Activated naive CD4-positive, alpha-beta T cell treated with anti-CD3 and anti-CD28 coated beads for 36 hours (primary cell): Measurements from ENCODE around the gene SORD. TPM values are rescaled to one million over a fixed set of nuclear protein-coding genes. Genes with fewer than 3 reads are reported as not detected.
"Not testable (repeated sequence)": the region's sequence is repeated elsewhere in the genome, so short reads cannot be mapped to it uniquely, and the experiment has no call there.

Experiments used
- CTCF ChIA-PET: fragments of 350-600 bp; sonication (Branson Sonifier 250); formaldehyde crosslinking; loops from one replicate; lab custom pipeline; 2021; ENCODE audit warnings: antibody characterized with exemption; lab: Charles Lee
- DNase-seq: peaks from one replicate; pipeline ENCODE4 v3.0.0-alpha.2; 2020
- H3K27ac Mint-ChIP-seq: one replicate; pipeline ENCODE4 v1.8.0; 2021; ENCODE audit warnings: mild to moderate bottlenecking, mixed read lengths
- H3K27me3 Mint-ChIP-seq: one replicate; pipeline ENCODE4 v1.8.0; 2021; ENCODE audit warnings: low read depth, mixed read lengths
- H3K36me3 Mint-ChIP-seq: one replicate; pipeline ENCODE4 v1.8.0; 2021; ENCODE audit warnings: low read depth, mixed read lengths
- H3K4me1 Mint-ChIP-seq: one replicate; pipeline ENCODE4 v1.8.0; 2021; ENCODE audit warnings: low read depth, mixed read lengths
- H3K4me3 Mint-ChIP-seq: one replicate; pipeline ENCODE4 v1.8.0; 2021; ENCODE audit warnings: mild to moderate bottlenecking, moderate library complexity, mixed read lengths
- H3K9me3 Mint-ChIP-seq: one replicate; pipeline ENCODE4 v1.8.0; 2021; ENCODE audit warnings: mixed read lengths
- intact Hi-C: fragments of 100-400 bp; cut with micrococcal nuclease; formaldehyde crosslinking; loops from one replicate; pipeline ENCODE4 v1.15.1; 2023
- total RNA-seq, 2 experiments: library from RNA; stranded (reverse); gene quantifications; one replicate each; pipeline ENCODE4 v1.2.3, GENCODE V29; 2021

SORD gene
- 10 to 100 TPM; 23.1 to 23.8 TPM for total RNA-seq

DNA sequence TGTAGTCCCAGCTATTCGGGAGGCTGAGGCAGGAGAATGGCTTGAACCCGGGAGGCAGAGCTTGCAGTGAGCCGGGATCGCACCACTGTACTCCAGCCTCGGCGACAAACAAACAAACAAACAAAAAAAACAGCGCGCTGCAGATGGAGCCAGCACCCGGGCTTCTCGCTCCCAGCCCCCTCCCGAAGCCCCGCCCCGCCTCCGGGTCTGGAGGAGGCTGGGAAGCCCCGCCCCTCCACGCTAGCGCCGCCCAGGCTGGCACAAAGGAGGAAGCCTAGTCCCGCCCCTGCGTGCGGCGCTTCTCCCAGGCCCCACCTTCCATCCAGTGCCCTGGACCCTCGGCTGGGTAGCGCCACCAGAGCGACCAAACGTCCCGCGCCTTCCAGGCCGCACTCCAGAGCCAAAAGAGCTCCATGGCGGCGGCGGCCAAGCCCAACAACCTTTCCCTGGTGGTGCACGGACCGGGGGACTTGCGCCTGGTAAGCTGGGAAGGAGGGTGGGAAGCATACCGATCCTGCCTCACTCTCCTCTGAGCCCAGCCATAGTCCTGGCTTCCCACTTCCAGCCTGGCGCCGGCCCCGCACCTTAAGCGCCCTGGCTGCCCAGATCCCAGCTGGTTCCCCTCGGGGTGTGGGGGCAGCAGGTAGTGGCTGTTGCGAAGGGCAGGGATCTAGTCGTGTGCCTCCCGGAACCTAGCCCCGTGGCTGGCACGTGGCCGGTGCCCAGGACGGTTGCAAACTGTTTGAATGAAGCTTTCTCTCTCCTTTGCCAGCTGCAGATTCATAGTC lies at the start of gene SORD:
Gene SORD, plus strand, starts transcription at position 325 of the 788 bp plus-strand sequence. Its CDS starts 89 bp downstream, at position 414.
- Mint-ChIP-seq H3K36me3 (no peaks in the 10 kb centered on the region), H3K4me3 (peak within 1 kb of the TSS; percentile 83), H3K27ac (peak within 1 kb of the TSS; percentile 46), H3K27me3 (peaks cover 7% of the 10 kb centered on the region), H3K4me1 (peaks cover 14% of the 10 kb centered on the region), H3K9me3 (no peaks in the 10 kb centered on the region)
- CTCF ChIA-PET: interaction anchor here (0.6 to 1.5 kb wide), 3 partner anchors 14 to 444 kb away, joined by 3 to 5 read pairs (median 4); no protein-coding TSS in a partner anchor
- peak; percentile 94 for DNase-seq
- intact Hi-C loops: loop anchor here (5.0 to 10.0 kb wide), 4 partner anchors 94 to 448 kb away; partner anchors contain the start of gene SPG11

DNA sequence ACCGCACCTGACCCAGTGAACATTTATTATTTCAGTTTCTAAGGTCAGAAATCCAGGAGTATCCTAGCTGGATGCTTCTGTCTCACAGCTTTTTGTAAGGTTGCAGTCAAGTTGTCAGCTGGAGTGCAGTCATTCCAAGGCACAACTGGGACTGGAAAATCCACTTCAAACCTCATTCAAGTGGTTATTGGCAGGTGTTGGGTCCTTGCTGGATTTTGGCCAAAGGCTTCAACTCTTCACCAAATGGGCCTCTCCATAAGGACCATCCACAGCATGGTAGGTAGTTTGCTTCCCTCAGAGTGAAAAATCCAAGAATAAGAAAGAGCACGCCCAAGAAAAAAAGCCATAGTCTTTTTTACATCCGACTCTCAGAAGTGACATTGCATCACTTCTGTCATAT lies 46.8 kb upstream of the SORD start:
- H3K9me3 Mint-ChIP-seq, H3K27ac Mint-ChIP-seq, H3K36me3 Mint-ChIP-seq, H3K4me3 Mint-ChIP-seq, intact Hi-C loops, H3K27me3 Mint-ChIP-seq, CTCF ChIA-PET, H3K4me1 Mint-ChIP-seq, DNase-seq: not testable (repeated sequence)

DNA sequence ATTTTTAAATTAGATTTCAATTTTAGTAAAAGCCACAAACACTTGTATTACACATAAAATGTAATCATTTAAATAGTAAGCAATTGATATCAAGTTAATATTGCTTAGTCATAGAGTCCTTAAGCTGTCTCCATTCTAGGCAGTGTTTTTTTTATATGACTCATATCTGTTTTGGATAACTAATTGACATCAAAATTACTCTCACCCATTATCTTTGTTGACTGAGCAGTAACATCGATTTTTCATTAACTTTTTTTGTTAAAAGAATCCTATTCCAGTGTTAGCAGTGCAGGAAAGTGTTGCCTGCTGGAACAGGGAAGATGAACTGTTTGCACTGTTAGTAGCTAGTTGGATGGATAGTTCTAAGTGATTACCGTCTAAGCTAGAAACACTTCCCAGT lies 45.2 kb upstream of the SORD start:
- H3K9me3 Mint-ChIP-seq, DNase-seq, H3K36me3 Mint-ChIP-seq, intact Hi-C loops, H3K4me3 Mint-ChIP-seq, H3K27ac Mint-ChIP-seq, H3K4me1 Mint-ChIP-seq, H3K27me3 Mint-ChIP-seq: not testable (repeated sequence)
- CTCF ChIA-PET: interaction anchor here (1.0 kb wide), 1 partner anchor 14 kb away, joined by 3 read pairs; no protein-coding TSS in a partner anchor

DNA sequence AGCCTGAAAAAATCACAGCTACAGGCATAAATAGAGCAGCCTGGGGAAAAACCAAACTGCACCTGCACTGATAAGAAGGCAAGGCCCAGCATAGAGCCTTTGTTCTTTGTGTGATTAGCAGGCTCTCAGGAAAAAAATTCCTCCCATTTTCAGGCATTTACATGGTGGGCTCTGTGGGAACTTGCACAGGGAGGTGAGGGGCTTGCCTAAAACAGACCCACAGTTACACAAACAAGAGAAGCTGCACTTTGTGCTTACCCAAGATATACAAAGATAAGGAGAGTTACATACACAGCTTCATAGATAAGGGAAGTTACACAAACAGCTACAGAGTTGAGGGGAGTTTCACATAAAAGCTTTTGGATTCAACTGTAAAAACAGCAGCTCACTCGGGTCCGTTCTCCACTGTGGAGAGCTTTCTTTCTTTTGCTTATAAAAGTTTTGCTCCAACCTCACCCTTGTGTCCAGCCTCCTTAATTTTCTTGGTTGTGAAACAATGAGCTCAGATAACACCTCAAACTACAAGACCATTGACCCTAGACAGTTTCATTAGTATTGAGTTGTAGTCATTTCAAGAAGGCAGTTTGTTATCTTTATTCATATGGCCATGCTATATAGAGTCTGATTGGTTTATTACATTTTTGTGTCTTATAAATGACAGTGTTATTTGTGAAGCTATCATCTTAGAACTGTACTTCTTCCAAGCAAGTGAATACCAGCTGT lies 43.2 kb upstream of the SORD start:
- DNase-seq, CTCF ChIA-PET, H3K9me3 Mint-ChIP-seq: not testable (repeated sequence)

DNA sequence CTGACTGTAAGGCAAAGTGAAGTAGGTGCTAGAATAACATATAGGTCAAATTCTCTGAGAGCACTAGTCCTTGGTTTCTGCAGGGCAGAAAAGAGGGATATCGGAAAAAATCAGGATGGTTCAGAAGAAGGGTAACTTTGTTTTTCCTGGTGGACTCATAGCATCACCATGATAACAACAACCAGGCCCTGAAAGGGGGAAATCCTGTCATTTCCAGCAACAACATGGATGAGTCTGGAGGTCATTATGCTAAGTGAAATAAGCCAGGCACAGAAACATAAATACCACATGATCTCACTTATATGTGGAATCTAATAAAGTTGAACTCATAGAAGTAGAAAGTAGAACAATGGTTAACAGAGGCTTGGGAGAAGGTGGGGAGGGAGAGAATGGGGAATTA lies 38.9 kb upstream of the SORD start:
- H3K27ac Mint-ChIP-seq, H3K9me3 Mint-ChIP-seq, H3K4me3 Mint-ChIP-seq, H3K4me1 Mint-ChIP-seq, intact Hi-C loops, DNase-seq, H3K27me3 Mint-ChIP-seq, CTCF ChIA-PET, H3K36me3 Mint-ChIP-seq: not testable (repeated sequence)

More for the DNA sequence above, 43.2 kb upstream of the SORD start:
- H3K27ac Mint-ChIP-seq, H3K4me1 Mint-ChIP-seq, intact Hi-C loops, H3K36me3 Mint-ChIP-seq, H3K4me3 Mint-ChIP-seq, H3K27me3 Mint-ChIP-seq: not testable (repeated sequence)

DNA sequence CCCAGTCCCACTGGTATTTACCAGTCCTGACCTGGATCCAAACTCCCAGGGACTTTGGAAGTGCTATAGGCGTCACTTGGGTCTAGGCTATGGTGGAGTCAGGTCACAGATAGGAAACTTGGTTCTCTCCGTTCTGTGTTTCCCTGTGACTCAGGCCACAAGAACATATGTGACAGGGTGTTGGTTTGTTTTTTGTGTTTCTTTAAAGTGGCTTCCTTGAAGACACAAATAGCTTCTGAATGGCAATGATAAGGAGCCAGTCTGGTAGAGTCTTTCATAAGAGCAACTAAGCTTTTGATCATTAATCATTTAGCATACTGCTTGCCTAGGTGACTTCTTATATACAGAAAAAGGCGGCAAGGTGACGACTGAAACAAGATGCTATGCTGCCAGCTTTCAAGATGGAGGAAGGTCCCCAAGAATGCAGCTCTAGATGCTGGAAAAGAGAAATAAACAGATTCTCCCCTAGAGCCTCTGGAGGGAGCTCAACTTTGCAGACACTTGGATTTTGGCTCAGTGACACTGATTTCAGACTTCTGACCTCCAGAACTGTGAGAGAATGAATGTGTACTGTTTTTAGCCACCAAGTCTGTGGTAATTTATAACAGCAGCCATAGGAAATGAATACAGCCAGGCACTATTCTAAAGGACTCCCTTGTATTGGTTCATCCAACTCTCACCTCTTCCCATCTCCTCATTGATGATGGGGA lies 36.5 kb upstream of the SORD start:
- H3K27me3 Mint-ChIP-seq, H3K9me3 Mint-ChIP-seq, H3K4me3 Mint-ChIP-seq, CTCF ChIA-PET, DNase-seq, H3K27ac Mint-ChIP-seq, H3K36me3 Mint-ChIP-seq, intact Hi-C loops, H3K4me1 Mint-ChIP-seq: not testable (repeated sequence)

DNA sequence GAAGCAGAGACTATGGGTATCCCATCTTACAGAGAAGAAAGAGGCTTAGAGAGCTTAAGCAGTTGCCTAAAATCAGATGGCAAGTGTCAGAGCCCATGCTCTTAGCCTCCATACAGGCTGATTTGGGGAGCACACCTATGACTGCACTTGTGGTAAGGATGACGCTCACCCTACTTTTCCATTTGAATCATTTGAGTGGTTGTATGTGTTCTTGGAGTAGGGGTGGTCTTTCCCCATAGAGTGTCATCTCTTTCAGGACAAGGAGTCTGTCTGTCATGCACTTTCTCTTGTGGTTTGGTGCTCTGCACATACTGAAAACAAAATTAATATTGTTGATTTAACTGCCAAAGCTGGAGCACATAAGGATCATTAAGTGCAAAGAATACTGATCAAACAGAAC lies 35.3 kb upstream of the SORD start:
- CTCF ChIA-PET, intact Hi-C loops, H3K36me3 Mint-ChIP-seq, H3K27ac Mint-ChIP-seq, H3K27me3 Mint-ChIP-seq, H3K4me1 Mint-ChIP-seq, H3K9me3 Mint-ChIP-seq, DNase-seq, H3K4me3 Mint-ChIP-seq: not testable (repeated sequence)

DNA sequence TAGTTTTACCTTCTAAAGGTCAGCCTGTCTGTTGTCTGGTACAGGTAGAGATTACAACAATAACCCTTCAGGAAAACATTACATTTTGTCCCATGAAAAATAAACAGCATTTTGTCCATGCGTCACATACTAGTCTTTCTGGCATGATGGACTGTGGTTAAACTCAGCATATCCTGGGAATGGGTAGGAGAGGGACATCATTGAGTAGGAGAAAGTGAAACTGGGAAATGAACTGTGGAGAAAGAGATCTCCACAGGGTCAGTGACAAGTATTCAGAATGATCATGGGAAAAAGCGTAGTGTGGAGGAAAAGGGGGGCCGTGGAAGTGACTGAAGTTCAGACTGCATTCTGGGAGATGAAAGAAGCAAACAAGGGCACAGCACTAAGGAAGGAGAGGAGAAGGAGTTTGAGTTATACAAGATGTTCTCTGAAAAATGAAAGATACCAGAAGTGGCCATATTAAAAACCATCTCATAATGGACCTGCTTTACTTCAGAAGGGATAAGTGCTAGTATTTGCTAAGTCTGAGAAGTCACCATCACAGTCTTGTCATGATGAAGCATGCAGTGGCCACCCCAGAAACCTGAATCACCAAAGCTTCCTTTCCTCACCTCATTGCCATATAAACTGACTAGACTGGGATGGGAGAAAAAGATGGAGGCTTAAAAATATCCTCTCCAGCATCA lies 34.7 kb upstream of the SORD start:
- intact Hi-C loops, H3K27ac Mint-ChIP-seq, H3K4me1 Mint-ChIP-seq, H3K36me3 Mint-ChIP-seq, CTCF ChIA-PET, DNase-seq, H3K4me3 Mint-ChIP-seq, H3K9me3 Mint-ChIP-seq, H3K27me3 Mint-ChIP-seq: not testable (repeated sequence)

DNA sequence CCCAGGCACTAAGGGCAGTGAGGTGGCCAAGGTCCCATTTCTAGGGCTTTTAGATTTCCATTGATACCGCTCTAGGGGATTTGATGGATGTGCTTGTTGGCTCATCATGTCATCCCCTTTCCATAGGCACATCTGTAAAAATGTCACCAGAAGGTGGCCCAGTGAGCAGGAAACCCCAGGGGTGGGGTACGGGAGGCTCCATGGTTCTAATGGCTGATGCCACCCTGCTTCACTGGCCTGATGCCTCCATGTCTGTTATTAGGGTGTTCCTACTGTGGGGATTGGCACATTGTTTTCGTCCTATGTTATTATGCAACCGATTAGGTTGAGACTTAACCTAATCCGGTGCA lies 34.1 kb upstream of the SORD start:
- DNase-seq, H3K9me3 Mint-ChIP-seq, H3K27me3 Mint-ChIP-seq, H3K36me3 Mint-ChIP-seq, intact Hi-C loops, H3K4me3 Mint-ChIP-seq, H3K4me1 Mint-ChIP-seq, H3K27ac Mint-ChIP-seq, CTCF ChIA-PET: not testable (repeated sequence)

DNA sequence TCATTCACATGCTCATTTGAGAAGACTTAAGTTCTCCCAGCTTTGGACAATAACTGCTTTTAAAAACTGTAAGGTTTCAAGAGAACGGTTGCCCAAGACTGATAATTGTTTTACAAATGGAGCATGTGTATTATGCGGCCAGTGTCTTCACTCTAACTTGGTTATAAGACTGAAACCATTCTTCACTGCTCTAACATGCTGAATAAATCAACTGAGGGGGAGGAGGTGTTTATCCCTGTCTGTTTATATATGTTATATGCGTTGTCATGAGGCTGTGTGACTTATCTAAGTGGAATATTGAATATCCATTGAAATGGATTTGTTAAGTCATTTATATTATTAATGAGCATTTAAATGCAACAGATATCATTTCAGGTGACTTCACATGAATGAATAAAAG lies 25.4 kb upstream of the SORD start:
- CTCF ChIA-PET, H3K27ac Mint-ChIP-seq, H3K4me3 Mint-ChIP-seq, H3K27me3 Mint-ChIP-seq, H3K4me1 Mint-ChIP-seq, H3K9me3 Mint-ChIP-seq, DNase-seq, H3K36me3 Mint-ChIP-seq, intact Hi-C loops: not testable (repeated sequence)

DNA sequence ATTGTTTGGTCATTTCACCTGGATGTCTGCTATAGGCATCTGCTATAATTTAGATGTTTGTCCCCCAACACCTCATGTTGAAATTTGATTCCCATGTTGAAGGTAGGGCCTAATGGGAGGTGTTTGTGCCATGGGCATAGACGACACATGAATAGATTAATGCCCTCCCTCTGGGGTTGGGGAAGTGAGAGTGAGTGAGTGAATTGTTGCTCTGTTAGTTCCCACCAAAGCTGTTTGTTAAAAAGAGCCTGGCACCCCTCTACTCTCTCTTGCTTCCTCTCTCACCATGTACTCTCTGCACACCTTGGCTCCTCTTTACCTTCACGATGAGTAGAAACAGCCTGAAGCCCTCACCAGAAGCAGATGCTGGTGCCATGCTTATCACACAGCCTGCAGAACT lies 23.9 kb upstream of the SORD start:
- no peaks in the 10 kb centered on the region for H3K27me3 Mint-ChIP-seq
- H3K4me1 Mint-ChIP-seq: no peaks in the 10 kb centered on the region
- intact Hi-C loops: no loop called here
- no peak overlapping the region for H3K27ac Mint-ChIP-seq
- H3K36me3 Mint-ChIP-seq: no peaks in the 10 kb centered on the region
- CTCF ChIA-PET: no interaction called here
- no peak for DNase-seq
- no peak overlapping the region for H3K4me3 Mint-ChIP-seq
- no peaks in the 10 kb centered on the region for H3K9me3 Mint-ChIP-seq

DNA sequence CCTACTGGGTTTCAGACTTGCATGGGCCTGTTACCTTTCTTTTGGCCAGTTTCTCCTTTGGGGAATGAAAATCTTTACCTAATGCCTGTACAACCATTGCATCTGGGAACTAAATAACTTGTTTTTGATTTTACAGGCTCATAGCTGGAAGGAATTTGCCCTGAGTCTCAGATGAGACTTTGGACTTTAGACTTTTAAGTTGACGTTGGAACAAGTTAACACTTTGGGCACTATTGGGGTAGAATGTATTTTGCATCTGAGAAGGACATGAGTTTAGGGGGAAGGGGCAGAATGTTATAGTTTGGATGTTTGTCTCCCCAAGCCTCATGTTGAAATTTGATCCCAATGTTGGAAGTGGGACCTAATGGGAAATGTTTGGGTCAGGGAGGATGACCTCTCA lies 21.8 kb upstream of the SORD start:
- DNase-seq, H3K36me3 Mint-ChIP-seq, H3K4me1 Mint-ChIP-seq, H3K27me3 Mint-ChIP-seq, H3K4me3 Mint-ChIP-seq, CTCF ChIA-PET, H3K27ac Mint-ChIP-seq, H3K9me3 Mint-ChIP-seq, intact Hi-C loops: not testable (repeated sequence)
